Activated B cell treated with CpG ODN at 0.5 μM for 24 hours (primary cell): Measurements from ENCODE around the gene CELA3B. TPM values are rescaled to one million over a fixed set of nuclear protein-coding genes. Genes with fewer than 3 reads are reported as not detected.
"Not testable (repeated sequence)": the region's sequence is repeated elsewhere in the genome, so short reads cannot be mapped to it uniquely, and the experiment has no call there.

Source experiments
- ATAC-seq: fragments of 200-7000 bp; cut with Tn5 transposase; one replicate; pipeline ENCODE4 v1.10.0; 2021; ENCODE audit warnings: low read depth, mild to moderate bottlenecking, moderate library complexity
- CTCF ChIA-PET: fragments of 350-600 bp; sonication (Branson Sonifier 250); formaldehyde crosslinking; loops from one replicate; lab custom pipeline; 2021; ENCODE audit warnings: antibody characterized with exemption; lab: Charles Lee
- POLR2A ChIA-PET: fragments of 350-600 bp; sonication (Branson Sonifier 250); formaldehyde crosslinking; loops from one replicate; lab custom pipeline; 2021; ENCODE audit warnings: antibody characterized with exemption; lab: Charles Lee
- DNase-seq: peaks from one replicate; pipeline ENCODE4 v3.0.0; 2022
- H3K27ac Mint-ChIP-seq: one replicate; pipeline ENCODE4 v1.8.0; 2020; ENCODE audit warnings: mixed read lengths
- H3K27me3 Mint-ChIP-seq: one replicate; pipeline ENCODE4 v1.8.0; 2021; ENCODE audit warnings: mixed read lengths
- H3K36me3 Mint-ChIP-seq: one replicate; pipeline ENCODE4 v1.8.0; 2021; ENCODE audit warnings: low read depth, mixed read lengths
- H3K4me1 Mint-ChIP-seq: one replicate; pipeline ENCODE4 v1.8.0; 2021; ENCODE audit warnings: mixed read lengths
- H3K4me3 Mint-ChIP-seq: one replicate; pipeline ENCODE4 v1.8.0; 2020; ENCODE audit warnings: mild to moderate bottlenecking, mixed read lengths
- H3K9me3 Mint-ChIP-seq: one replicate; pipeline ENCODE4 v1.8.0; 2020; ENCODE audit warnings: mixed read lengths
- CTCF ChIP-seq: fragments of 200-600 bp; IDR thresholded peaks from one replicate; pipeline ENCODE4 v1.8.0; 2022; ENCODE audit warnings: antibody characterized with exemption, mild to moderate bottlenecking
- intact Hi-C: fragments of 100-400 bp; cut with micrococcal nuclease; formaldehyde crosslinking; loops from one replicate; pipeline ENCODE4 v1.15.1; 2024
- total RNA-seq: library from RNA; stranded (reverse); gene quantifications from 2 replicates; pipeline ENCODE4 v1.2.3, GENCODE V29; 2022

The CELA3B gene
- total RNA-seq, 1 donor from 2014 or later: not detected

GRCh38 chr1:21963477-21964217 is 13.2 kb upstream of the CELA3B start:
- DNase-seq: peak; percentile 73
- no peak for TF ChIP-seq CTCF
- POLR2A ChIA-PET: no interaction called here
- no peak overlapping the region for H3K27ac Mint-ChIP-seq
- no peak overlapping the region for H3K4me3 Mint-ChIP-seq
- CTCF ChIA-PET: interaction anchor here (0.7 to 1.7 kb wide), 5 partner anchors 8 to 455 kb away, joined by 3 to 5 read pairs (median 3); partner anchors contain the start of gene ALPL
- ATAC-seq: peak; percentile 92
- no peaks in the 10 kb centered on the region for H3K9me3 Mint-ChIP-seq
- intact Hi-C loops: loop anchor here (1.0 to 5.0 kb wide), 4 partner anchors 146 to 305 kb away; no protein-coding TSS in a partner anchor
- H3K27me3 Mint-ChIP-seq: peaks cover 8% of the 10 kb centered on the region
- no peaks in the 10 kb centered on the region for H3K36me3 Mint-ChIP-seq
- H3K4me1 Mint-ChIP-seq: peaks cover 2% of the 10 kb centered on the region

- no peaks in the 10 kb centered on the region for H3K36me3 Mint-ChIP-seq
- intact Hi-C loops: no loop called here
- no peaks in the 10 kb centered on the region for H3K9me3 Mint-ChIP-seq
- H3K4me3 Mint-ChIP-seq: no peak overlapping the region
- no peak for ATAC-seq
- no peak for TF ChIP-seq CTCF
- ChIA-PET POLR2A (no interaction called here), CTCF (no interaction called here)
- H3K27ac Mint-ChIP-seq: no peak overlapping the region
- peaks cover 2% of the 10 kb centered on the region for H3K4me1 Mint-ChIP-seq
- no peak for DNase-seq
- peaks cover 8% of the 10 kb centered on the region for H3K27me3 Mint-ChIP-seq
Observed at GRCh38 chr1:21966247-21967000, 10.4 kb upstream of the CELA3B start.

GRCh38 chr1:21967216-21967615 is 9.6 kb upstream of the CELA3B start:
- H3K4me1 Mint-ChIP-seq, H3K27ac Mint-ChIP-seq, ATAC-seq, H3K36me3 Mint-ChIP-seq, DNase-seq, intact Hi-C loops, POLR2A ChIA-PET, H3K4me3 Mint-ChIP-seq, H3K27me3 Mint-ChIP-seq, H3K9me3 Mint-ChIP-seq, CTCF ChIA-PET: not testable (repeated sequence)

- CTCF ChIA-PET, H3K36me3 Mint-ChIP-seq, intact Hi-C loops: not testable (repeated sequence)
Observed at GRCh38 chr1:21969066-21969465, 7.8 kb upstream of the CELA3B start.

GRCh38 chr1:21970523-21970922 is 6.3 kb upstream of the CELA3B start:
- H3K27me3 Mint-ChIP-seq, intact Hi-C loops, CTCF ChIA-PET, H3K36me3 Mint-ChIP-seq, H3K4me1 Mint-ChIP-seq, ATAC-seq, DNase-seq, H3K9me3 Mint-ChIP-seq, POLR2A ChIA-PET, H3K4me3 Mint-ChIP-seq, H3K27ac Mint-ChIP-seq: not testable (repeated sequence)

More at GRCh38 chr1:21969066-21969465, 7.8 kb upstream of the CELA3B start:
- ATAC-seq, DNase-seq, H3K27ac Mint-ChIP-seq, H3K4me3 Mint-ChIP-seq, POLR2A ChIA-PET, H3K9me3 Mint-ChIP-seq, H3K4me1 Mint-ChIP-seq, H3K27me3 Mint-ChIP-seq: not testable (repeated sequence)

- H3K4me3 Mint-ChIP-seq, DNase-seq, H3K27ac Mint-ChIP-seq, CTCF ChIA-PET, POLR2A ChIA-PET, H3K4me1 Mint-ChIP-seq, H3K27me3 Mint-ChIP-seq, H3K9me3 Mint-ChIP-seq, H3K36me3 Mint-ChIP-seq, ATAC-seq, intact Hi-C loops: not testable (repeated sequence)
Observed at GRCh38 chr1:21972973-21973441, 3.8 kb upstream of the CELA3B start.

GRCh38 chr1:21973948-21974347 is 2.9 kb upstream of the CELA3B start:
- DNase-seq, H3K4me3 Mint-ChIP-seq, H3K4me1 Mint-ChIP-seq, H3K36me3 Mint-ChIP-seq, H3K27ac Mint-ChIP-seq, CTCF ChIA-PET, intact Hi-C loops, H3K9me3 Mint-ChIP-seq, H3K27me3 Mint-ChIP-seq, POLR2A ChIA-PET, ATAC-seq: not testable (repeated sequence)

GRCh38 chr1:21974699-21975098 is 2.1 kb upstream of the CELA3B start:
- POLR2A ChIA-PET, H3K4me3 Mint-ChIP-seq, ATAC-seq, intact Hi-C loops, H3K27ac Mint-ChIP-seq, DNase-seq, H3K36me3 Mint-ChIP-seq, CTCF ChIA-PET, H3K27me3 Mint-ChIP-seq, H3K4me1 Mint-ChIP-seq, H3K9me3 Mint-ChIP-seq: not testable (repeated sequence)

GRCh38 chr1:21975296-21975695 is 1.5 kb upstream of the CELA3B start:
- H3K27me3 Mint-ChIP-seq, CTCF ChIA-PET, POLR2A ChIA-PET, H3K9me3 Mint-ChIP-seq, H3K36me3 Mint-ChIP-seq, intact Hi-C loops, H3K27ac Mint-ChIP-seq, H3K4me3 Mint-ChIP-seq, H3K4me1 Mint-ChIP-seq, DNase-seq, ATAC-seq: not testable (repeated sequence)

- H3K27ac Mint-ChIP-seq, intact Hi-C loops, H3K4me3 Mint-ChIP-seq, ATAC-seq, H3K4me1 Mint-ChIP-seq, POLR2A ChIA-PET, CTCF ChIA-PET, H3K36me3 Mint-ChIP-seq, DNase-seq, H3K9me3 Mint-ChIP-seq, H3K27me3 Mint-ChIP-seq: not testable (repeated sequence)
Observed at GRCh38 chr1:21978209-21978608, 1.4 kb downstream of the CELA3B start.
